ENCODE data around the gene MALRD1. TPM values are rescaled to one million over a fixed set of nuclear protein-coding genes. Genes with fewer than 3 reads are reported as not detected.

MALRD1 gene
- total RNA-seq, 2 experiments from 2014 or later, result not detected

DNA sequence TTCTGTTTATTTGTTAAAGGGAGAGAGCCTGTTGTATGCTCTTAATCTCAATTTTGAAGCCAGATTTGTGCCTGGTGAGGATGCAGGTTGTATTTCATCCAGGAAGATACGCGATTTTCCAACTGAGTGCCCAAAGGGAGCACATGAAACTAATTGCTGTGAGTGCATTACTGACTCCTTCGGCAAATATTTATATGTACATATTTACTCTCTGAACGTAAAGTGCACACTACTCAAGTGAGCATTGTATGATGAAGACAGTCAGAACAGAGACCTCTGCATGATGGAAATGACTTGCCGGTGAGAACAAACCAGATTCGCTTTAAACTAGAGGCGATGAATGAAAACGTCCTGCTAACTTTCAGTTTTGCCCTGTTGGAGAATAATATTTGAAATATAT, 130.1 kb downstream of the MALRD1 start:
- Mint-ChIP-seq H3K27me3 (no peaks in the 10 kb centered on the region), H3K4me1 (no peaks in the 10 kb centered on the region), H3K27ac (no peak overlapping the region), H3K36me3 (ENCODE audit: low read depth) (no peaks in the 10 kb centered on the region), H3K9me3 (ENCODE audit: low read depth) (peaks cover 3% of the 10 kb centered on the region), H3K4me3 (no peak overlapping the region)
- ChIA-PET CTCF (no interaction called here), POLR2A (no interaction called here)
- intact Hi-C loops (cut with DNase I, micrococcal nuclease), result no loop called here
- DNase-seq, result no peak
- no peak for ATAC-seq

DNA sequence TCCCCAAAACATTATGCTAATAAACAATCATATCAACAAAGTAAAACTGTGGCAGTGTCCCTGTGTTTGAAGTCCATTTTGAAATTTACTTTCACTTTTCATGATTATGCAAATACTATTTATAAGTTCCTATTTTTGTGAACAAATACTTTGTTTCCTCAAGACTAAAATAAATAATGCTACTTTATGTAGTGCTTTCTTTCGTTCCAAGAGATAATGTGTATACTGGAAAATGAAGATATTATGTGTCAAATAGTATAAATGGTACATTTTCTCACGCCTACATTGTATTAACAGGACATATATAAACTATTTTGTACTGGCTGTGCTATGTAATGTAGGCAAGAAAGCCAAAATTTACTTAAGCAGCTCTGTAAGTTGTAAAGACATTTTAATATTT, 136.3 kb downstream of the MALRD1 start:
- H3K4me3 Mint-ChIP-seq, result no peak overlapping the region

DNA sequence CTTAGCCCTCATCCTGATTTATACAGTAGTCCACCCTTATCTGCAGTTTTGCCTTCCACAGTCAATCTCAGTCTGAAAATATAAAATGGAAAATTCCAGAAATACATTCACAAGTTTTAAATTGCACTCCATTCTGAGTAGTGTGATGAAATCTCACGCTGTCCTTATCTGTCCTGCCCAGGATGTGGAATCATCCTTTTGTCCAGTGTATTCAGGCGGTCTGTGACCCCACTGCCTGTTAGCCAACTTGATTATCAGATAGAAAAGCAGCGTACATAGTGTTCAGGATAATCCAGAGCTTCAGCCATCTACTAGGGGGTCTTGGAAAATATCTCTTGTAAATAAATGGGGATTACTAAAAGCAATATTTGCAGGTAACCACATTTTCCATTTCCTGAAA, 146.3 kb downstream of the MALRD1 start:
- POLR2A ChIA-PET, result no interaction called here
- H3K4me1 Mint-ChIP-seq, result no peaks in the 10 kb centered on the region
- CTCF ChIA-PET, result no interaction called here
- ATAC-seq (no peak), DNase-seq (no peak)
- no peak overlapping the region for H3K27ac Mint-ChIP-seq
- H3K36me3 Mint-ChIP-seq (ENCODE audit: low read depth), result no peaks in the 10 kb centered on the region
- H3K27me3 Mint-ChIP-seq, result no peaks in the 10 kb centered on the region
- H3K4me3 Mint-ChIP-seq, result no peak overlapping the region
- no peaks in the 10 kb centered on the region for H3K9me3 Mint-ChIP-seq (ENCODE audit: low read depth)
- intact Hi-C loops (cut with DNase I, micrococcal nuclease), result no loop called here

More for the DNA sequence above, 136.3 kb downstream of the MALRD1 start:
- H3K27ac Mint-ChIP-seq, result no peak overlapping the region
- no peaks in the 10 kb centered on the region for H3K4me1 Mint-ChIP-seq
- H3K36me3 Mint-ChIP-seq (ENCODE audit: low read depth), result no peaks in the 10 kb centered on the region
- DNase-seq, result no peak
- no peaks in the 10 kb centered on the region for H3K27me3 Mint-ChIP-seq
- ChIA-PET POLR2A (no interaction called here), CTCF (no interaction called here)
- peaks cover 9% of the 10 kb centered on the region for H3K9me3 Mint-ChIP-seq (ENCODE audit: low read depth)
- intact Hi-C loops (cut with DNase I, micrococcal nuclease), result no loop called here
- no peak for ATAC-seq

DNA sequence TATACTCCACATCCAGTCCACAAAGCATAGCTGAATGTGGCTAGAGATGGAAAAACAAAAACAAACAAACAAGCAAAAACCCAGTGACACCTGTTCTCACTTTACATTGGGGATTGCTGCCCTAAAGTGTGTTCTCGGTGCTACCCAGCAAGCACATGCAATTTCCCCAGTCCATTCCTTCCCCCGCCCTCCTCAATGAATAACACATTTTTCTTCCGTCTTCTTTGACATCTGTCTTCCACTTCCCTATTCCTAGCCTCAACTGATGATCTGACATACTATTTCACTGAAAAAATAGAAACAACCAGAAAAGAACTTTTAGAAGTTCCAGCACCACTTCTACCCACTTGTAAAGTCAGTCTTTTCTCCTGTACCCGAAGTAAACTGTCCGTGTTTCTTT, 147.1 kb downstream of the MALRD1 start:
- no peaks in the 10 kb centered on the region for H3K27me3 Mint-ChIP-seq
- no peak overlapping the region for H3K27ac Mint-ChIP-seq
- no peaks in the 10 kb centered on the region for H3K9me3 Mint-ChIP-seq (ENCODE audit: low read depth)

DNA sequence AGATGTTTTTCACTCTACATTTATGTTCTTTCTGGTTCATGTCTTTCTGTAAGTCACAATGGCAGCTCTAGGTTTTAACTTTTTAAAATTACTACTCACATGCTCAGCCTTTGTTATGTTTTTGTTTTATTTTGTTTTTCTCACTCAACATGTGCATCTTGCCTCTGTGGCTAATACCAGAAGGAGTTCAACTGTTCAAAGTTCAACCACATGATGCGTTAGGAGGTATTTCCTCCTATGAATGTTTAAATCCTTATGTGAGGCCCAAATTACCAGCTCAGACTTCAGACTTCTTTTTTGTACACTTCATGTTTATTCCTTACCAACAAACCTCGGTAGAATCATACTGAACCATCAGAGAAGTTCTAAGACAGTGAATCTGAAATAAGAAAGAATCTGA, 151.6 kb downstream of the MALRD1 start:
- no peaks in the 10 kb centered on the region for H3K4me1 Mint-ChIP-seq
- DNase-seq, result no peak
- ChIA-PET CTCF (no interaction called here), POLR2A (no interaction called here)
- H3K9me3 Mint-ChIP-seq (ENCODE audit: low read depth), result no peaks in the 10 kb centered on the region
- H3K36me3 Mint-ChIP-seq (ENCODE audit: low read depth), result no peaks in the 10 kb centered on the region
- ATAC-seq, result no peak
- intact Hi-C loops (cut with DNase I, micrococcal nuclease), result no loop called here
- H3K27ac Mint-ChIP-seq, result no peak overlapping the region
- no peaks in the 10 kb centered on the region for H3K27me3 Mint-ChIP-seq
- no peak overlapping the region for H3K4me3 Mint-ChIP-seq

More for the DNA sequence above, 147.1 kb downstream of the MALRD1 start:
- ChIA-PET CTCF (no interaction called here), POLR2A (no interaction called here)
- ATAC-seq (no peak), DNase-seq (no peak)
- H3K36me3 Mint-ChIP-seq (ENCODE audit: low read depth), result no peaks in the 10 kb centered on the region
- intact Hi-C loops (cut with DNase I, micrococcal nuclease), result no loop called here
- H3K4me3 Mint-ChIP-seq, result no peak overlapping the region
- no peaks in the 10 kb centered on the region for H3K4me1 Mint-ChIP-seq

DNA sequence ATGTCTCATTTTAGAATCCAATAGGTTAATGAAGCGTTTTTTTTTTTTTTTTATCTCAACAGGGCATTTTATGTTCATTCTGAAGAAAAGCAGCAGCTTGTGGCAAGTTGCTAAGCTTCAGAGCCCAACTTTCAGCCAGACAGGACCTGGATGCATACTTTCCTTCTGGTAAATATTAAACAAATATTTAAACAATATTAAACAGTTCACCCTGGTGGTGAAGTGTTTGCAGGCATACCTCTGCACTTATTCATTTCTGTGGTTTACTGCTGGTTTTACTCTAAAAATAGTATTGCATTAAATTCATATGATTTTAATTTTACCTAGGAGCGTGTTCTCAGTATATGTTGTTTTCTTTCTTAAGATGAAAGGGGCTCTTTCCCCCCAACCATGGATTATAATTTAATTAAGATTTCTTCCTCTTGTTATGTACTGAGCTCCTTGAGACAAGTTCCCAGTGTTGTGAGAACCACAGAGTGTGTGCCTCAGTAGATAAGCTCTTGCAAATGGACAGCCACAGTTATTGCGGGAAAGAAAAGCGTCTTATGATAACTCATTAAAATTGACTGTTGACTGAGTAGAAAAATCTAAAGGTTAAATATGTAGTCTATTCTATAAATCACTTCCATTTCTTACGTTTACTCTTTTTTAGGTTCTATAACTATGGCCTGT, 155.8 kb downstream of the MALRD1 start:
- intact Hi-C loops (cut with DNase I, micrococcal nuclease), result no loop called here
- Mint-ChIP-seq H3K9me3 (ENCODE audit: low read depth) (no peaks in the 10 kb centered on the region), H3K27me3 (no peaks in the 10 kb centered on the region), H3K27ac (no peak overlapping the region), H3K36me3 (ENCODE audit: low read depth) (no peaks in the 10 kb centered on the region), H3K4me3 (no peak overlapping the region), H3K4me1 (no peaks in the 10 kb centered on the region)
- DNase-seq (no peak), ATAC-seq (no peak)
- ChIA-PET CTCF (no interaction called here), POLR2A (no interaction called here)

DNA sequence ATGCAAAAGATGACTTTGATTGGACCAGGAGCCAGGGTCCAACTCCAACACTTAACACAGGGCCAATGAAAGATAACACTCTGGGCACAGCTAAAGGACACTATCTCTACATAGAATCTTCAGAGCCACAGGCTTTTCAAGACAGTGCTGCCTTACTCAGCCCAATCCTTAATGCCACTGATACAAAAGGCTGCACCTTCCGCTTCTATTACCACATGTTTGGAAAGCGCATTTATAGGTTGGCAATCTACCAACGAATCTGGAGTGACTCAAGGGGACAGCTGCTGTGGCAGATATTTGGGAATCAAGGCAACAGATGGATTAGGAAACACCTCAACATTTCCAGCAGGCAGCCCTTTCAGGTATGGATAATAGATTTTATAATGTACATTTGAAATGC, 160.7 kb downstream of the MALRD1 start:
- Mint-ChIP-seq H3K36me3 (ENCODE audit: low read depth) (no peaks in the 10 kb centered on the region), H3K4me1 (no peaks in the 10 kb centered on the region), H3K4me3 (no peak overlapping the region), H3K27me3 (no peaks in the 10 kb centered on the region), H3K9me3 (ENCODE audit: low read depth) (peaks cover 2% of the 10 kb centered on the region), H3K27ac (no peak overlapping the region)
- ChIA-PET CTCF (no interaction called here), POLR2A (no interaction called here)
- DNase-seq (no peak), ATAC-seq (no peak)
- intact Hi-C loops (cut with DNase I, micrococcal nuclease), result no loop called here

DNA sequence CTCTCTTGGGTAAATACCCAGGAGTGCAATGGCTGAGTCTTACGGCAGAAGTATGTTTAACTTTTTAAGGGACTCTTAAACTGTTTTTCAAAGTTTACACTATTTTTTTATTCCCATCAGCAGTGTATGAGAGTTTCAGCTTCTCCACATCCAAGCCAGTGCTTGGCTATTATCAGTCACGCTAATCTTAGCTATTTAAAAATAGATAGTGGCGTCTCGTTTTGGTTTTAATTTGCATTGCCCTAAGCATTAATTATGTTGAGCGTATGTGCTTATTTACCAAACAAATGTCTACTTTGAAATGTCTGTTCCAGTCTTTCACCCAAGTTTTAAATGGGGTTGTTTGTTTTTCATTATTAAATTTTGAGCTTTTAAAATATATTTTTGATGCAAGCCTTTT, 164.0 kb downstream of the MALRD1 start:
- ChIA-PET POLR2A (no interaction called here), CTCF (no interaction called here)
- intact Hi-C loops (cut with DNase I, micrococcal nuclease), result no loop called here
- H3K36me3 Mint-ChIP-seq (ENCODE audit: low read depth), result no peaks in the 10 kb centered on the region
- peaks cover 6% of the 10 kb centered on the region for H3K9me3 Mint-ChIP-seq (ENCODE audit: low read depth)
- no peaks in the 10 kb centered on the region for H3K27me3 Mint-ChIP-seq
- H3K4me3 Mint-ChIP-seq, result no peak overlapping the region
- H3K27ac Mint-ChIP-seq, result no peak overlapping the region
- DNase-seq (no peak), ATAC-seq (no peak)
- H3K4me1 Mint-ChIP-seq, result no peaks in the 10 kb centered on the region

DNA sequence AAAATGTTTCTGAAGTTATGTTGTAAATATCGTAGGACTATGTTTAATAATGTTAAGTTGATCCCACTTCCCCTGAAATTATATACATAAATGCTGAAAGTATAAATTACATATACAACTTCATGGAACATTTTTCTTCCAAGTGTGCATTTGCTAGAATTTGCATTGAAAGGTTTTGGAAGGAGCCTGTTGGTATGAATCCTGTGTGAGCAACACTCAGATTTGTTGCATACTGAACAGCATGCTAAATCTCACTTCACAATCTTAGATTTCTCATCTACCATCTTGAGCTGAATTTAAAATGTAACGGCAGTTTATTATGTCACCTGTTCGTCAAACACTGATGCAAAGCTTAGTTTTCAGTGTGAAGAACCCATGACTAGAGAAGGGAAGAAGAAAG, 172.6 kb downstream of the MALRD1 start:
- H3K4me3 Mint-ChIP-seq, result no peak overlapping the region
- H3K4me1 Mint-ChIP-seq, result no peaks in the 10 kb centered on the region
- H3K27me3 Mint-ChIP-seq, result no peaks in the 10 kb centered on the region
- ATAC-seq (no peak), DNase-seq (no peak)
- H3K36me3 Mint-ChIP-seq (ENCODE audit: low read depth), result no peaks in the 10 kb centered on the region
- intact Hi-C loops (cut with DNase I, micrococcal nuclease), result no loop called here
- no peak overlapping the region for H3K27ac Mint-ChIP-seq
- H3K9me3 Mint-ChIP-seq (ENCODE audit: low read depth), result peaks cover 11% of the 10 kb centered on the region
- ChIA-PET CTCF (no interaction called here), POLR2A (no interaction called here)

DNA sequence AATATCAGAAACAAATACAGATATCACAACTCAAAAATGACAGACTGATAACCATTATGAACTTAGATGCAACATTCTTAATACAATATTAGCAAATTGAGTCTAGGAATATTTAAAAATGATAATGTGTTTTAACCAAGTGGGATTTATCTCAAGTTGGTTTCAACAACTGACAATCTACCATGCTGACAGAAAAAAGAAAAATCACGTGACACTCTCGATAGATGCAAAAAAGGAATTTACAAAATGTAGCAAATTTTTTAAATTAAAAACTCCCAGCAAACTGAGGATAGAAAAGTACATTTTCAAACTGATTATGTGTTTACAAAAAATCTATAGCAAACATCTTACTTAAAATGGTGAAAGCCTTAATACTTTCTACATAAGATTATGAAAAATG, 177.4 kb downstream of the MALRD1 start:
- no peak for DNase-seq
- ATAC-seq, result no peak
- POLR2A ChIA-PET, result no interaction called here
- intact Hi-C loops (cut with DNase I, micrococcal nuclease), result no loop called here
- H3K4me1 Mint-ChIP-seq, result no peaks in the 10 kb centered on the region
- H3K27me3 Mint-ChIP-seq, result no peaks in the 10 kb centered on the region
- H3K9me3 Mint-ChIP-seq (ENCODE audit: low read depth), result peaks cover 8% of the 10 kb centered on the region
- H3K36me3 Mint-ChIP-seq (ENCODE audit: low read depth), result no peaks in the 10 kb centered on the region
- H3K27ac Mint-ChIP-seq, result no peak overlapping the region
- CTCF ChIA-PET, result no interaction called here
- no peak overlapping the region for H3K4me3 Mint-ChIP-seq

DNA sequence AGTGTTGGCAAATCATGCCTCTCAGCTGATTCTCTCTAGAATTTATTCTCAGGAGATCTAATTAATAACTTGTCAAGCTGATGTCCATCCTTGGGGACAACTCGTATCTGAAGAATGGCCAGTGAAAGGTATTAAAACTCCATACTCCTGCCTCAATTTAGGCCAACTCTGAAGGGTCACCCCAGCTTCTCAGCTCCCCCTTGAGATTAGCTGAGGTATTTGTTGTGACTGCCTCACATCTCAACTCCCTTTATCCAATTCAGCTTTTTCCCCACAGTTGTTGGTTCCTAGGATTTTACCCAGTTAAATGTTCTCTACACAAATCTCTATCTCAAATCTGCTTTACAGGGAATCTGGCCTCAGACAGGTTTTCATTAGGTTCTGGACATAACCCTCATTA, 182.4 kb downstream of the MALRD1 start:
- H3K27me3 Mint-ChIP-seq, result no peaks in the 10 kb centered on the region
- H3K9me3 Mint-ChIP-seq (ENCODE audit: low read depth), result peaks cover 6% of the 10 kb centered on the region
- POLR2A ChIA-PET, result no interaction called here
- no peaks in the 10 kb centered on the region for H3K4me1 Mint-ChIP-seq
- ATAC-seq (no peak), DNase-seq (no peak)
- intact Hi-C loops (cut with DNase I, micrococcal nuclease), result no loop called here
- no peak overlapping the region for H3K4me3 Mint-ChIP-seq
- no peaks in the 10 kb centered on the region for H3K36me3 Mint-ChIP-seq (ENCODE audit: low read depth)
- CTCF ChIA-PET, result no interaction called here
- H3K27ac Mint-ChIP-seq, result no peak overlapping the region

DNA sequence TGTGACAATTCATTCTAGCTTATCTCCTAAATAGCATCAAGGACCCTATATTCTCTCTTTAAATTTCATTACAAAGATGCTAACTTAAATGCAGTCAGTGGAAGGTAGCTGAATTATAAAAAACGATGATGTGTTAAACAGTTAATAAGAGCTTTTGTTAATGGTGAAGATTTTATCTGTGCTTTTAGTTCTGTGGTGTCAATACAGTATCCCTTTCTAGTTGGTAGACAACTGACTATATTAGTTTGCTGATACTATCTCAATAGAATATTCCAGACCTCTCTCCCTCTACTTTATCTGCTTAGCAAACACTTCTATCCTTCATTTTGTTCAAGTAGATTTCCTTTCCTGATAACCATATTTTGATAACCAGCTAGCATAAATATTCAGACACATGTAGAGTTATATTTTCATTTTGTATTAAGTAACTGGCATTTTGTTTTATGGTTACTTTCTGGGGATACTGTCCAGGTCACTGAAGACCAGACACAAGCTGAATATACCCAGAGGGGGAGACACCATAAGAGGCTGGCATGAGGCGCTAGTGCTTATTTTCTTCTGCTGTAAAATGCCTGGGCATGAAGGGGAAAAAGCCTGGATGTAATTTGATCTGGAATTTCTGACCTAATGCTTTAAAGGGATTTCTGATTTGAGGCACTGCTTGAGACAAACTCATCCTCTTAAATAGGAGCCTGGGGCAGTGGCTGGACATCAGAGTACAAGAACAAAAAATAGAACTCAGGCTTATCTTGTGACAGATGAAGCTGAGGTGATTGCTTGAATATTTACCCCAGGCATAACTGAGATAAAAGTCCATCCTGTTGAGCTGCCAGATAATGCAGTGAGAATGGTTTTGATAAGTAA, 197.5 kb downstream of the MALRD1 start:
- intact Hi-C loops (cut with DNase I, micrococcal nuclease), result no loop called here

More for the DNA sequence above, 197.5 kb downstream of the MALRD1 start:
- ATAC-seq (no peak), DNase-seq (no peak)
- CTCF ChIA-PET, result interaction anchor here (0.6 kb wide), 1 partner anchor 570 kb away, joined by 3 read pairs; no protein-coding TSS in a partner anchor
- POLR2A ChIA-PET, result no interaction called here
- Mint-ChIP-seq H3K27ac (no peak overlapping the region), H3K27me3 (no peaks in the 10 kb centered on the region), H3K4me1 (no peaks in the 10 kb centered on the region), H3K36me3 (ENCODE audit: low read depth) (no peaks in the 10 kb centered on the region), H3K4me3 (no peak overlapping the region), H3K9me3 (ENCODE audit: low read depth) (peaks cover 2% of the 10 kb centered on the region)

Data from activated CD4-positive, alpha-beta T cell treated with anti-CD3 and anti-CD28 coated beads for 36 hours (primary cell).